ENCODE measurements around the gene CSE1L. TPM values are rescaled to one million over a fixed set of nuclear protein-coding genes. Genes with fewer than 3 reads are reported as not detected.
"Not testable (repeated sequence)": the region's sequence is repeated elsewhere in the genome, so short reads cannot be mapped to it uniquely, and the experiment has no call there.

The CSE1L gene
- total RNA-seq, 1 donor from 2014 or later = 13.6 TPM

GRCh38 chr20:49078310-49078709 lies 32.2 kb downstream of the CSE1L start:
- no peak overlapping the region for H3K27ac ChIP-seq
- peaks cover 62 to 78% of the 10 kb centered on the region in 2 donors for H3K36me3 ChIP-seq
- H3K4me1 ChIP-seq = no peaks in the 10 kb centered on the region
- intact Hi-C loops (cut with DNase I) = no loop called here
- no peak for TF ChIP-seq CTCF (IDR thresholded peaks at IDR 0.05)
- no peaks in the 10 kb centered on the region for H3K27me3 ChIP-seq
- DNase-seq (ENCODE audit: low spot score in 2 of 2) = no peak
- no peaks in the 10 kb centered on the region for H3K9me3 ChIP-seq
- H3K4me3 ChIP-seq = no peak overlapping the region

GRCh38 chr20:49082295-49082694 lies 36.2 kb downstream of the CSE1L start:
- intact Hi-C loops (cut with DNase I); H3K27me3 ChIP-seq; H3K27ac ChIP-seq; H3K4me3 ChIP-seq; H3K9me3 ChIP-seq; DNase-seq (ENCODE audit: low spot score in 2 of 2); H3K4me1 ChIP-seq: not testable (repeated sequence)
- H3K36me3 ChIP-seq = peaks cover 56 to 76% of the 10 kb centered on the region in 2 donors

GRCh38 chr20:49091104-49091503 lies 45.0 kb downstream of the CSE1L start:
- DNase-seq (ENCODE audit: low spot score in 2 of 2) = no peak
- TF ChIP-seq CTCF (IDR thresholded peaks at IDR 0.05) = no peak
- Histone ChIP-seq H3K4me1 (no peaks in the 10 kb centered on the region), H3K36me3 (peaks cover 65 to 92% of the 10 kb centered on the region in 2 donors), H3K4me3 (no peak overlapping the region), H3K27ac (no peak overlapping the region), H3K9me3 (no peaks in the 10 kb centered on the region), H3K27me3 (no peaks in the 10 kb centered on the region)
- intact Hi-C loops (cut with DNase I) = no loop called here

- no peaks in the 10 kb centered on the region for H3K9me3 ChIP-seq
- TF ChIP-seq CTCF (IDR thresholded peaks at IDR 0.05) = no peak
- no peaks in the 10 kb centered on the region for H3K27me3 ChIP-seq
- H3K36me3 ChIP-seq = peaks cover 72 to 92% of the 10 kb centered on the region in 2 donors
- no peak overlapping the region for H3K4me3 ChIP-seq
- H3K4me1 ChIP-seq = no peaks in the 10 kb centered on the region
- intact Hi-C loops (cut with DNase I) = no loop called here
- H3K27ac ChIP-seq = no peak overlapping the region
- DNase-seq (ENCODE audit: low spot score in 2 of 2) = no peak
Measured at GRCh38 chr20:49091762-49092161, 45.6 kb downstream of the CSE1L start.

- no peaks in the 10 kb centered on the region for H3K9me3 ChIP-seq
- peaks cover 57 to 79% of the 10 kb centered on the region in 2 donors for H3K36me3 ChIP-seq
- H3K27ac ChIP-seq = no peak overlapping the region
- no peak for DNase-seq (ENCODE audit: low spot score in 2 of 2)
- H3K27me3 ChIP-seq = no peaks in the 10 kb centered on the region
- intact Hi-C loops (cut with DNase I) = no loop called here
- no peak for TF ChIP-seq CTCF (IDR thresholded peaks at IDR 0.05)
- no peak overlapping the region for H3K4me3 ChIP-seq
- H3K4me1 ChIP-seq = no peaks in the 10 kb centered on the region
Measured at GRCh38 chr20:49096203-49096730, 50.2 kb downstream of the CSE1L start.

- Histone ChIP-seq H3K9me3 (no peaks in the 10 kb centered on the region), H3K36me3 (peaks cover 57 to 72% of the 10 kb centered on the region in 2 donors), H3K4me1 (no peaks in the 10 kb centered on the region), H3K27ac (no peak overlapping the region), H3K27me3 (no peaks in the 10 kb centered on the region), H3K4me3 (no peak overlapping the region)
- intact Hi-C loops (cut with DNase I) = no loop called here
- TF ChIP-seq CTCF (IDR thresholded peaks at IDR 0.05) = no peak
- DNase-seq (ENCODE audit: low spot score in 2 of 2) = no peak
Measured at GRCh38 chr20:49097159-49097558, 51.0 kb downstream of the CSE1L start.

All from ascending aorta (tissue), 2 donors.